Astrocyte (in vitro differentiated cells and primary cell): ENCODE data around the gene RPL28. TPM values are rescaled to one million over a fixed set of nuclear protein-coding genes. Genes with fewer than 3 reads are reported as not detected.

Source experiments
- DNase-seq: peaks from one replicate; pipeline ENCODE4 v3.0.0-alpha.2; 2010; ENCODE audit warnings: low read depth
- FAIRE-seq: peaks from 2 replicates; lab custom pipeline; 2011; peaks lifted over from hg19 to GRCh38; lab: Jason Lieb, UNC
- H2AFZ ChIP-seq: 2 replicates; pipeline ENCODE4 v1.6.0; 2012; ENCODE audit warnings: low read depth, low read length, inconsistent platforms
- H3K27ac ChIP-seq: 2 replicates; pipeline ENCODE4 v1.5.1; 2011; ENCODE audit warnings: low read depth, low read length, inconsistent platforms
- H3K27me3 ChIP-seq: 2 replicates; pipeline ENCODE4 v1.6.0; 2011; ENCODE audit warnings: low read length, inconsistent platforms; ENCODE audit not compliant: insufficient read depth
- H3K36me3 ChIP-seq: 2 replicates; pipeline ENCODE4 v1.5.1; 2011; ENCODE audit warnings: low read length, inconsistent platforms; ENCODE audit not compliant: insufficient read depth
- H3K4me1 ChIP-seq: 2 replicates; pipeline ENCODE4 v1.5.1; 2011; ENCODE audit warnings: low read length, inconsistent platforms; ENCODE audit not compliant: insufficient read depth
- H3K4me2 ChIP-seq: 2 replicates; pipeline ENCODE4 v1.6.0; 2012; ENCODE audit warnings: low read length, inconsistent platforms
- H3K4me3 ChIP-seq: 2 replicates; pipeline ENCODE4 v1.5.1; 2011; ENCODE audit warnings: low read depth, mild to moderate bottlenecking, low read length, inconsistent platforms; ENCODE audit not compliant: insufficient read depth
- H3K79me2 ChIP-seq: 2 replicates; pipeline ENCODE4 v1.6.0; 2012; ENCODE audit warnings: mild to moderate bottlenecking, low read length, inconsistent platforms; ENCODE audit not compliant: insufficient read depth
- H3K9ac ChIP-seq: 2 replicates; pipeline ENCODE4 v1.6.0; 2012; ENCODE audit warnings: mild to moderate bottlenecking, low read length, inconsistent platforms
- H3K9me3 ChIP-seq: 2 replicates; pipeline ENCODE4 v1.5.1; 2012; ENCODE audit warnings: low read depth, mild to moderate bottlenecking, low read length, inconsistent platforms; ENCODE audit not compliant: insufficient read depth
- H4K20me1 ChIP-seq: 2 replicates; pipeline ENCODE4 v1.6.0; 2012; ENCODE audit warnings: low read length, inconsistent platforms; ENCODE audit not compliant: insufficient read depth
- H3K27ac Mint-ChIP-seq: one replicate; pipeline ENCODE4 v1.8.0; 2021; ENCODE audit warnings: mild to moderate bottlenecking, mixed read lengths; ENCODE audit not compliant: unreplicated experiment
- H3K27me3 Mint-ChIP-seq: one replicate; pipeline ENCODE4 v1.8.0; 2021; ENCODE audit warnings: low read depth, mixed read lengths; ENCODE audit not compliant: unreplicated experiment
- H3K36me3 Mint-ChIP-seq: one replicate; pipeline ENCODE4 v1.8.0; 2021; ENCODE audit warnings: low read depth, mixed read lengths; ENCODE audit not compliant: unreplicated experiment
- H3K4me1 Mint-ChIP-seq: one replicate; pipeline ENCODE4 v1.8.0; 2021; ENCODE audit warnings: low read depth, mixed read lengths; ENCODE audit not compliant: unreplicated experiment
- H3K4me3 Mint-ChIP-seq: one replicate; pipeline ENCODE4 v1.8.0; 2021; ENCODE audit warnings: mild to moderate bottlenecking, moderate library complexity, mixed read lengths; ENCODE audit not compliant: unreplicated experiment
- H3K9me3 Mint-ChIP-seq: one replicate; pipeline ENCODE4 v1.8.0; 2021; ENCODE audit warnings: mild to moderate bottlenecking, mixed read lengths; ENCODE audit not compliant: unreplicated experiment
- EZH2 ChIP-seq: IDR thresholded peaks from 2 replicates; pipeline ENCODE4 v1.6.1; 2012; ENCODE audit warnings: mild to moderate bottlenecking, low read length, inconsistent platforms; ENCODE audit not compliant: insufficient read depth
- total RNA-seq: library from RNA; stranded (reverse); gene quantifications from 2 replicates; pipeline ENCODE4 v1.2.1, GENCODE V29; 2021
- TF ChIP-seq, protein P1 (sequence below): IDR thresholded peaks from 2 replicates; pipeline ENCODE4 v1.5.1; 2011; ENCODE audit warnings: low read depth, mild to moderate bottlenecking, inconsistent platforms, low read length, moderate library complexity; ENCODE audit not compliant: insufficient read depth

The RPL28 gene
- total RNA-seq, 1 donor from 2014 or later: 2,072 TPM

DNA sequence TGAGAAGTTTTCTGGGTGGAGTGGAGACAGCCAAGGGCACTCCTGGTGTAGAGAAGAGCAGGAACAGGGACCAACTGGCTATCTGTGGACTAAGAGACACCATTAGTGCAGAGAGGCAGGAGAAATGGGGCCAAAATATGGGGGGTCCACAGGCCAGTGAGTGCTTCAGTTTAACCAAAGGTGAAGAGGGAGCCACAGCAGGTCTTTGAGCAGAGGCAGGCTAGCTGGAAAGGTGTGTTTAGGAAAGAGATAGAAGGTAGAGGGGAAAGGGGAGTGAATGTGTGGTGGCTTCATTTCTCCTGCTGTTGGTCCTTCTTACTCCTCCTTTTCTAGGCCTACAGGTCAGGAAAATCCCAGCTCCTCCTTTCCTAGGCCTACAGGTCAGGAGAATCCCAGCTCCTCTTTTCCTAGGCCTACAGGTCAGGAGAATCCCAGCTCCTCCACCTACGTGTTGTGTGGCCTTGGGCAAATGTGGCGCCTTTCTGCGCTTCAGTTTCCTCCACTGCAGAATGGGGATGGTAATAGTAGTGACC, 3.1 kb upstream of the RPL28 start:
- Mint-ChIP-seq H3K36me3 (peaks cover 15% of the 10 kb centered on the region), H3K27me3 (peaks cover 2% of the 10 kb centered on the region), H3K9me3 (peaks cover 2% of the 10 kb centered on the region)

GRCh38 chr19:55383279-55384130, 2.2 kb upstream of the RPL28 start:
- peak overlapping the region; percentile 79 for H2AFZ ChIP-seq
- peaks cover 27% of the 10 kb centered on the region for H4K20me1 ChIP-seq
- TF ChIP-seq, protein P1, sequence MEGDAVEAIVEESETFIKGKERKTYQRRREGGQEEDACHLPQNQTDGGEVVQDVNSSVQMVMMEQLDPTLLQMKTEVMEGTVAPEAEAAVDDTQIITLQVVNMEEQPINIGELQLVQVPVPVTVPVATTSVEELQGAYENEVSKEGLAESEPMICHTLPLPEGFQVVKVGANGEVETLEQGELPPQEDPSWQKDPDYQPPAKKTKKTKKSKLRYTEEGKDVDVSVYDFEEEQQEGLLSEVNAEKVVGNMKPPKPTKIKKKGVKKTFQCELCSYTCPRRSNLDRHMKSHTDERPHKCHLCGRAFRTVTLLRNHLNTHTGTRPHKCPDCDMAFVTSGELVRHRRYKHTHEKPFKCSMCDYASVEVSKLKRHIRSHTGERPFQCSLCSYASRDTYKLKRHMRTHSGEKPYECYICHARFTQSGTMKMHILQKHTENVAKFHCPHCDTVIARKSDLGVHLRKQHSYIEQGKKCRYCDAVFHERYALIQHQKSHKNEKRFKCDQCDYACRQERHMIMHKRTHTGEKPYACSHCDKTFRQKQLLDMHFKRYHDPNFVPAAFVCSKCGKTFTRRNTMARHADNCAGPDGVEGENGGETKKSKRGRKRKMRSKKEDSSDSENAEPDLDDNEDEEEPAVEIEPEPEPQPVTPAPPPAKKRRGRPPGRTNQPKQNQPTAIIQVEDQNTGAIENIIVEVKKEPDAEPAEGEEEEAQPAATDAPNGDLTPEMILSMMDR: no peak
- no peak for TF ChIP-seq EZH2
- H3K9me3 Mint-ChIP-seq: peaks cover 2% of the 10 kb centered on the region
- no peaks in the 10 kb centered on the region for H3K27me3 ChIP-seq
- H3K27ac Mint-ChIP-seq: peak overlapping the region; percentile 62
- H3K4me1 Mint-ChIP-seq: peaks cover 15% of the 10 kb centered on the region
- FAIRE-seq (no peak), DNase-seq (peak; percentile 56)
- peaks cover 31% of the 10 kb centered on the region for H3K4me1 ChIP-seq
- H3K4me3 ChIP-seq: peak overlapping the region; percentile 41
- H3K9me3 ChIP-seq: no peaks in the 10 kb centered on the region
- H3K36me3 ChIP-seq: peaks cover 10% of the 10 kb centered on the region
- H3K27ac ChIP-seq: no peak overlapping the region
- peak overlapping the region; percentile 80 for H3K4me3 Mint-ChIP-seq
- H3K4me2 ChIP-seq: peak overlapping the region; percentile 97
- peaks cover 2% of the 10 kb centered on the region for H3K27me3 Mint-ChIP-seq
- H3K9ac ChIP-seq: peak overlapping the region; percentile 98
- peaks cover 28% of the 10 kb centered on the region for H3K79me2 ChIP-seq
- peaks cover 21% of the 10 kb centered on the region for H3K36me3 Mint-ChIP-seq

More for the DNA sequence above, 3.1 kb upstream of the RPL28 start:
- Histone ChIP-seq H2AFZ (no peak overlapping the region), H3K9me3 (no peaks in the 10 kb centered on the region), H3K27ac (no peak overlapping the region), H4K20me1 (peaks cover 18% of the 10 kb centered on the region), H3K4me3 (no peak overlapping the region), H3K79me2 (peaks cover 19% of the 10 kb centered on the region), H3K9ac (no peak overlapping the region), H3K36me3 (peaks cover 3% of the 10 kb centered on the region), H3K27me3 (no peaks in the 10 kb centered on the region), H3K4me2 (no peak overlapping the region), H3K4me1 (peaks cover 26% of the 10 kb centered on the region)
- Mint-ChIP-seq H3K4me3 (peak overlapping the region; percentile 80), H3K4me1 (peaks cover 8% of the 10 kb centered on the region), H3K27ac (no peak overlapping the region)
- TF ChIP-seq, protein P1: no peak
- no peak for TF ChIP-seq EZH2
- DNase-seq (no peak), FAIRE-seq (no peak)
